ENCODE measurements around the gene PKN2. TPM values are rescaled to one million over a fixed set of nuclear protein-coding genes. Genes with fewer than 3 reads are reported as not detected.

Gene PKN2
- total RNA-seq, 2 donors from 2014 or later, result 29.7 to 66.9 TPM

GRCh38 chr1:88678405-88678804 is 5.7 kb upstream of the PKN2 start:
- ATAC-seq (ENCODE audit: insufficient number of reproducible peaks, low FRiP score, low read depth) (no peak), DNase-seq (ENCODE audit: low spot score) (no peak)
- no peak overlapping the region for H3K4me3 ChIP-seq
- H3K36me3 ChIP-seq, result no peaks in the 10 kb centered on the region
- no peak overlapping the region for H3K27ac ChIP-seq
- H3K4me1 ChIP-seq (ENCODE audit: control insufficient read depth in 1 of 2, low read depth in 2 of 2), result peaks cover 0 to 11% of the 10 kb centered on the region in 2 donors
- no peak for TF ChIP-seq CTCF (IDR thresholded peaks at IDR 0.05)
- no peaks in the 10 kb centered on the region for H3K27me3 ChIP-seq (replicated peaks; ENCODE audit: insufficient read depth)
- no peaks in the 10 kb centered on the region for H3K9me3 ChIP-seq

GRCh38 chr1:88680471-88680870 is 3.6 kb upstream of the PKN2 start:
- DNase-seq (ENCODE audit: low spot score) (no peak), ATAC-seq (ENCODE audit: insufficient number of reproducible peaks, low FRiP score, low read depth) (no peak)
- Histone ChIP-seq H3K4me1 (ENCODE audit: control insufficient read depth in 1 of 2, low read depth in 2 of 2) (peaks cover under 1 to 16% of the 10 kb centered on the region in 2 donors), H3K9me3 (no peaks in the 10 kb centered on the region), H3K4me3 (no peak overlapping the region), H3K36me3 (no peaks in the 10 kb centered on the region), H3K27ac (no peak overlapping the region), H3K27me3 (replicated peaks; ENCODE audit: insufficient read depth) (no peaks in the 10 kb centered on the region)
- TF ChIP-seq CTCF (IDR thresholded peaks at IDR 0.05), result no peak

- Histone ChIP-seq H3K27me3 (replicated peaks; ENCODE audit: insufficient read depth) (no peaks in the 10 kb centered on the region), H3K9me3 (no peaks in the 10 kb centered on the region), H3K4me3 (no peak overlapping the region), H3K27ac (no peak overlapping the region), H3K36me3 (no peaks in the 10 kb centered on the region), H3K4me1 (ENCODE audit: control insufficient read depth in 1 of 2, low read depth in 2 of 2) (peaks cover 7 to 22% of the 10 kb centered on the region in 2 donors)
- DNase-seq (ENCODE audit: low spot score) (no peak), ATAC-seq (ENCODE audit: insufficient number of reproducible peaks, low FRiP score, low read depth) (no peak)
- no peak for TF ChIP-seq CTCF (IDR thresholded peaks at IDR 0.05)
Measured at GRCh38 chr1:88680911-88681622, 3.0 kb upstream of the PKN2 start.

- Histone ChIP-seq H3K4me1 (ENCODE audit: control insufficient read depth in 1 of 2, low read depth in 2 of 2) (peaks cover 10 to 34% of the 10 kb centered on the region in 2 donors), H3K27ac (peak overlapping the region; percentile 94 to 97), H3K9me3 (no peaks in the 10 kb centered on the region), H3K36me3 (no peaks in the 10 kb centered on the region), H3K4me3 (peak overlapping the region; percentile 97), H3K27me3 (replicated peaks; ENCODE audit: insufficient read depth) (no peaks in the 10 kb centered on the region)
- ATAC-seq (ENCODE audit: insufficient number of reproducible peaks, low FRiP score, low read depth) (peak; percentile 11), DNase-seq (ENCODE audit: low spot score) (peak; percentile 8)
- no peak for TF ChIP-seq CTCF (IDR thresholded peaks at IDR 0.05)
Measured at GRCh38 chr1:88684482-88685258, 597 bp downstream of the PKN2 start.

- Histone ChIP-seq H3K4me1 (ENCODE audit: control insufficient read depth in 1 of 2, low read depth in 2 of 2) (peaks cover 10 to 34% of the 10 kb centered on the region in 2 donors), H3K4me3 (peak overlapping the region; percentile 97), H3K9me3 (no peaks in the 10 kb centered on the region), H3K27ac (peak overlapping the region in 1 of 2 donors; percentile 97), H3K36me3 (no peaks in the 10 kb centered on the region), H3K27me3 (replicated peaks; ENCODE audit: insufficient read depth) (no peaks in the 10 kb centered on the region)
- TF ChIP-seq CTCF (IDR thresholded peaks at IDR 0.05), result no peak
- DNase-seq (ENCODE audit: low spot score) (no peak), ATAC-seq (ENCODE audit: insufficient number of reproducible peaks, low FRiP score, low read depth) (no peak)
Measured at GRCh38 chr1:88685259-88685620, 1.2 kb downstream of the PKN2 start.

Data from thoracic aorta (tissue), 2 donors.